Activated naive CD8-positive, alpha-beta T cell treated with anti-CD3 and anti-CD28 coated beads, Interleukin-2, amount 50 U/mL, for 16 hours (primary cell): ENCODE data around the gene NF1.
"Not testable (repeated sequence)": the region's sequence is repeated elsewhere in the genome, so short reads cannot be mapped to it uniquely, and the experiment has no call there.

Experiments used
- DNase-seq: peaks from one replicate; pipeline ENCODE4 v3.0.0-alpha.2; 2020; ENCODE audit warnings: low read depth, low spot score

The NF1 gene

DNA sequence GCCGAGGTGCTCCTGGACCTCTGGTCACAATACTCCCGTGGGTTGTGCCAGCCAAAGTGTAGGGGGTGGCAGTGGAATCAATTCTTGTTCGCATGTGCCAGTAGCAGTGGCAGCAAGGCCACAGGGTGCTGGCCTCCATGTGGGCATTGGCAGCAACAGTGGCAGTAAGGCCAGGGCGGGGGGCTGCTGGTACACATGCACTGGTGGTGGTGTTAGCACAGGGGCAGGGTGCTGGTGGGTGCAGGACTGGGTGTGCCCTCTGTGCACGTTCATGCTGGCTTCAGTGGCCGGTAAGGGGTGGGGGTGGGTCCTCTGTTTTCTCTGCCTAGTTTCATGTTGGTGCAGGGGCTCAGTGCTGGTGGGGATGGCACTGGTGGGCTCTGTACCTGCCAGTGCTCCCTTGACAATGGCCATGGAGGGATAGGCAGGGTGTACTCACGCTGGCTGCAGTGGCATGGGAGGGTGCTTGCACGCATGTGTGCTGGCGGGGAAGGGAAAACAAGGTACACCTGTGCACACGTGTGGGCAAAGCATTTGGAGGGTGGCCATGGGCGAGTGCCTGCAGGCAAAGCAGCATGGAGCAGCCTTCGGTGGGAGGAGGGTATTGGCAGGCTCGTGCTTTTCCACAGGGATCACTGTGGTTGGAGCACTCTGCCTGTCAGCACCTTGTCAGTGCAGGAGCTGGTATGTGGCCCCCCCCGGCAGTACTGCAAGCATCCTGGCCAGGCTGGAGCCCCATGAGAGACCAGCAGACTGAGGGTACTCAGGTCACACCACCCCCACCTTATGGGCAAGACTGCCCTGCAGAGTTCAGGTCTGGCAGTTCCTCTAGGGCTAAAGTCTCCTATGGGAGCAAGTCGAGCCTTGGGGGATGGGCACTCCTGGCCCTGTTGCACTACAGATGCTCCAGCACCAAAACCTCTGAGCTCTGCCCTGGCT lies 35.8 kb downstream of the NF1 start:
- DNase-seq = no peak

DNA sequence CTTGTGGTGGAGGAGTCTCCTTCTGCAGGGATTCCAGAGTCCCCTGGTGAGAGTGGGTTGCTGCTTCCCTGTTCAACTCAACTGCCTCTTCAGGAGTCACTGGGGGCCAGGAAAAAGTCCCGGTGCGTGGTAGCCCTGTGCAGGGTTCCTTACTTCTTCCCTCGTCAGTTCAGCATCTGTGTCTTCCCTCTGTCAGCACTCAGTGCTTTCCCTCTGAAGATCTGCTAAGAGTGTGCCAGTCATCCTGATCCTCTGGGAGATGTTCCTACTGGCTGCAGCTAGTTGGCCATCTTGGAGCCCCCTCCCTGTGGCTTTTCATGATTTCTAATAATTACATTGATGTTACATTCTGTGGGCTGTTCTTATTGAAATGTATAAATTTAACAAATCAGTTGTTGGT lies 36.5 kb downstream of the NF1 start:
- no peak for DNase-seq

DNA sequence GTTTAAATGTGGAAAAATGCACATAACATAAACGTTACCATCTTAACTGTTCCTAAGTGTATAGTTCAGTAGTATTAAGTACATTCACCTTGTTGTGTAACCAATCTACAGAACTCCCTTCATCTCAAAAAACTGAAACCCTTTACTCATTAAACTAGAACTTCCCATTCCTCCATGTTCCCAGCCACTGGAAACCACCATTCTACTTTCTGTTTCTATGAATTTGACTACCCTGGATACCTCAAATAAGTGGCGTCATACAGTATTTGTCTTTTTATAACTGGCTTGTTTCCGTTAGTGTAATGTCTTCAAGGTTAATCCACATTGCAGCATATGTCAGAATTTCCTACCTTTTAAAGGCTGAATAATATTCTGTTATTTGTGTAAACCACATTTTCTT lies 38.2 kb downstream of the NF1 start:
- no peak for DNase-seq

DNA sequence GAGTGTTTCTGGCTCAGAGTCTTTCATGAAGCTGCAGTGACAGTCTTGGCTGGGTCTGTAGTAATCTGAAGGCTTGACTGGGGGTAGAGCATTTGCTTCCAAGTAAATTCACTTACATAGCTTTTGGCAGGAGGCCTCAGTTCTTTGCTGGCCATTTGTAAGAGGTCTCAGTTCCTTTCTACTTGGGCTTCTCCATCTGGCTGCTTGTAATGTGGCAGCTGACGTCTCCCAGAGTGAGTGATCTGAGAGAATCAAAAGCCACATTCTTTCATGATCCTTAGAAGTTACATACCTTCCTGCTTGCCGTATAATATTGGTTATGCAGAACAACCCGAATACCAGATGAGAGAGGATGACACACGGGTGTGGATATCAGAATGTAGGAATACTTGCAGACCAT lies 39.8 kb downstream of the NF1 start:
- DNase-seq = no peak

DNA sequence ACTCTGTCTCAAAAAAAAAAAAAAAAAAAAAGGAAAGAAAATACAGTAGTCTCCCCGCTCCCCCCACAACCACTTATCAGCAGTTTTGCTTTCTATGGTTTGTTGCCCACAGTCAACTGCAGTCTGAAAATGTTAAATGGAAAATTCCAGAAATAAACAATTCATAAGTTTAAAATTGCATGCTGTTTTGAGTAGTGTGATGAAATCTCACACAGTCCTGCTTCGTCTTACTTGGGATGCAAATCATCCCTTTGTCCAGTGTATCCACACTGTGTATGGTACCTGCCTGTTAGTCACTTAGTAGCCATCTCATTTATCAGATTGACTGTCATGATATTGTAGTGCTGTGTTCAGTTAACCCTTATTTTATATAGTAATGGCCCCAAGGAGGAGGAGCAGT lies 41.5 kb downstream of the NF1 start:
- no peak for DNase-seq

DNA sequence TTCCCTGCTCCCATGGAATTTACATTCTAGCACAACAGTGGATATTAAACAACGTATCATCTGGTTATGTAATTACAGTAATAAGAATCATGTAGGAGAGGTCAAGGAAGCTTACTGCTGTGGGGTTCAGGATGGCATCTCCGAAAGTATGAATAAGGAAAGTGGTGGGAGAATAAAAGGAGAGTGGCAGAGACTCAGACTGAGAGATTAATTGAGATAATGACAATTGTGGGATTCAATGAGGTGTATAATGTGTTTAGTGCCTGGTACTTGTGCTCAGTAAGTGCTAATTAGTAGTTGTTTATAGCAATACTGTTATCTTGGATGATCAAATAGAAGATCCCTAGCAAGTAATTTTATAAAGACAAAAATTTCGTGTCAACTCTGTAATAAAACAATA lies 45.3 kb downstream of the NF1 start:
- DNase-seq = no peak

DNA sequence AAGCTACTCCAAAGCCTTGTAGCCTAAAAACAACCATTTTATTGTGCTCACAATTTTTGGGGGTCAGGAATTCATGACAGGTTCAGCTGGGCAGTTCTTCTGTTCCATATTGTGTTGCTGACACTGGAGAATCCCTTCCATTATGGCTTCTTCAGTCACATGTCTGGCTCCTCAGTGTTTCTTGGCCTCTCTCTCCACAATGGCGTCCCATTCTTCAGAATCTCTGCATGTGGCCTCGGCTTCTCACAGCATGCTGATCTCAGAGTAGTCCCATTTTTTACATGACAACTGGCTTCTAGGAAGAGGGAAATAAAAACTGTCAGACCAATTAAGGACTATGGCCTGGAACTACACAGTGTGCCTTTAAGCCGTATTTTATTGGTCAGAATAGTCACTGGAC lies 49.7 kb downstream of the NF1 start:
- DNase-seq = no peak

DNA sequence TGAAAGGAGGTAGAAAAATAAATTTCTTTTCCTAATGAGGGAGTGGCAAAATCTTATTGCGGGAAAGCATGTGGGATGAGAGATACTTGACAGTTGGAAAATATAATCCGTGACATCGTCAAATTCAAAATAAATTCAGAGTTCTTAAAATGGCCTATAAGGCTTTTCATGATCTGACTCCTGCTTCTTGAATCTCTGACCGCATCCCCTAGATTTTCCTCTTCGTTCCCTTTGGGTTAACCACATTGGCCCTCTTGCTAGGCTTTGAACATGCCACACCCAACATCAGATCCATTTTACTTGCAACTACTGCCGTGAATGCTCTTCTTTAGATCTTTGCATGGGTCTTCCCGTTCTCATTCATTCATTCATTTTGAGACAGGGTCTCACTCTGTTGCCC lies 50.1 kb downstream of the NF1 start:
- DNase-seq = no peak

DNA sequence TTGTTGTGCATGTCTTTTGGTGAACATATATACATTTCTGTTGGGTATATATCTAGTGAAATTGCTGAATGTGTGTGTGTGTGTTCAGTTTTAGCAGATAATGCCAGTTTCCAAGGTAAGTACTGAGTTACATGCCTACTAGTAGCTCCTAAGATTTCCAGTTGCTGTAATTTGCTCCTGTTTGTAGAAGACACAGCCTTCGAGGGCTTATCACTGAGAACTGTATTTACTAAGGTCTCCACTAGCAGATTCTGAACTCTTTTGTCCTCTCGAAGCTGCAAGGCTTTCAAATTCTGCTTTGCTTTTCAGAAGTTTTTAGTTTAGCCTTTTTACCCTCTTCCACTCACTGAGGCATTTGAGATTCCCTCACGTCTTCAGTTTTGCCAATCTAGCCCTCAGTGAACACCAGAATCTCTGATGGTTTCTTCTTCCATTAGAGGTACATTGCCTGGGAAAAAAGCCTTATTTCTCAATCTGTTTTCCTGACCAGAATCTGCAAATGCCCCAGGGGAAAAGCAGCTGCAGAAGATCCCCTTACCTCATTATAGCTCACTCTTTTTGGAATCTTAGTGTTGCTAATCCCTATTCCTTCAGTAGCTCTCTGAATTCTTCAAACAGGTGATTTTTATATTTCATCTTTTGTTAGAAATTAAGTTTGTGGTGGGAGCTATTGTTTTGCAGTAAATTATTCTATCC lies 52.9 kb downstream of the NF1 start:
- no peak for DNase-seq

DNA sequence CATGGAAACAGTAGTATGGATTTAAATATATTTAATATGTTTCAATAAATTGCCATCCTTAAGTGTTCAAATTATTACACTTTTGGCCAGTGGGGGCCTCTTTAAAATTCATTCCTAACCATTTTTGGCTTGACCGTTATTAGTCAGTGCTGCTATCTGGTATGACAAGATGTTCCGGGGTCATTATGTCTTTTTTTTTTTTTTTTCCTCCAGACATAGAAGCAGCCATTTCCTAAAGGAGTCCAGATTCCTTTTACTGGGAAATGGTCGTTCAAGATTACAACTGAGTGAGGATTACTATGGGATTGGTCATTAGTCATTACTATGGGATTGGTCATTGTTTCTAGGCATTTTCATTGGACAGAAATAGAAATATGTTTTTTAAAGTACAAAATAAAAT lies 53.4 kb downstream of the NF1 start:
- DNase-seq = no peak

DNA sequence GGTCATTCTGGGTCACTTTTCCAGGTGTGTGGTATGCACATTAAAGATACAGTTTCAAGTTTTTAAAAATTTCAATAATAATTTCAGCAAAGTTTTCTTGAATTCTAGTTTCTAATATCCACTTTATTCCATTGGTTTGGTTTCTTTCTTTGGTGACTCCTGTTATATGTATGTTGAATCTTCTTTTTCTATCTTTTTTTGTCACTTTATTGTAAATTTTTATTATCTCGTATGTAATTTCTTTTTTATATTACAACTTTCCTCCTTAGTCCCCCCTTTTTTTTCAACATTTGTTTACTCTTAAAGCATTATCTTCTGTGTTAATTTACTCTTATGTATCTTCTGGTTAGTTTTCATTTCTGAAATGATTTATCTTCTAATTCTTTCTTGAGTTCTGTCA lies 57.5 kb downstream of the NF1 start:
- no peak for DNase-seq

DNA sequence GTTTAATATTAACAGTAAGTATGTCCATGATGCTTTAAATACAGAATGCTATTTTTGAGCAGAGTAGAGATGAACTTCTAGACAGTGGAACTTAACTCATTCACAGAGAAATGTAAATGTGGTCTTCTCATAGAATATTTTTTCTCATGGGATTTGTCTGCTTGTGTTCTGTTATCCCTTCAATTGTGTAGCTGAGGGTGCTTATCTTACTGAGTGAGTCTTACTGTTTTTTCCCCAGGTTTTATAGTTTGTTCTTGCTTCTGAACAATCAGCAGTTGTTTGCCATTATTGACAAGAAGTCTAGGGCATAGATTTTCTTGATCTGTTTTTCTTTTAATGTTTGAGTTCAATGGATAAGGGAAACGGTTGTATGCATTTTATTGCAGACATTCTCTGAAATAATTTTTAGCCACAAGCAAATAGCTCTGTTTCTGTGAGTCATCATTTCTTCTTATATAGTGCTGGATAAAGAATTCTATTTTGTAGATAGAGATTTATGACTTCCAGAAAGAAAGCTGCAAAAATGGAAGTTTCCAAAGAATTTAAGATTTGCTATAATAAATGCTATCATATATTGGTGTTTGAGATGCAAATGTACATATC lies 60.5 kb downstream of the NF1 start:
- no peak for DNase-seq

DNA sequence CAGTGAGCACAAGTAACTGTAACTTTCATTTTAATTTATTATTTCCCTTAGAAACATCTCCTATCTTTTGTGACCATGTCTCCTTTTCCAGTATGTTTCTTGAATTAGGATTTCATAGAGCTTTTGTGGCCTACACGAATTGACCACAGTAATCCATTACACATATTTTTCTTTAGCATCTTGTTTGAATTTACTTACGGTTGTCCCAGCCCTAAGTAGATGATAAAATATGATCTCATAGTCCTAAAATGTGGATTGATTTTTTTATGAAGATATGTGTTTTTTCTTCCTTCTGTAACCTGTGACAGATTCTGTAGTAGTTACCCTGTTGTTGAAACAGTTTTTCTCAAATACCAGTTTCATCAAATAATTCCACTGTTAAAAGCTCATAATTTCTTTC lies 61.5 kb downstream of the NF1 start:
- DNase-seq = no peak

DNA sequence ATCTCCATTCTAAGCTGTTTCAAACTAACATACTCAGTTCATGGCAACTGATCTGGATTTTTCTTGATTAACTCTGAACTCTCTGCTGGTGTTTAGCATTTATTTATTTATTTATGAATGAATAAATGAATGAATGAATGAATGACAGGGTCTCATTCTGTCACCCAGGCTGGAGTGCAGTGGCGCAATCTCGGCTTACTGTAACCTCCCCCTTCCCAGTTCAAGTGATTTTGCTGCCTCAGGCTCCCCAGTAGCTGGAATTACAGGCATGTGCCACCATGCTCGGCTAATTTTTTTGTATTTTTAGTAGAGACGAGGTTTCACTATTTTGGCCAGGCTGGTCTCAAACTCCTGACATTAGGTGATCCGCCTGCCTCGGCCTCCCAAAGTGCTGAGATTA lies 62.1 kb downstream of the NF1 start:
- not testable (repeated sequence) for DNase-seq

DNA sequence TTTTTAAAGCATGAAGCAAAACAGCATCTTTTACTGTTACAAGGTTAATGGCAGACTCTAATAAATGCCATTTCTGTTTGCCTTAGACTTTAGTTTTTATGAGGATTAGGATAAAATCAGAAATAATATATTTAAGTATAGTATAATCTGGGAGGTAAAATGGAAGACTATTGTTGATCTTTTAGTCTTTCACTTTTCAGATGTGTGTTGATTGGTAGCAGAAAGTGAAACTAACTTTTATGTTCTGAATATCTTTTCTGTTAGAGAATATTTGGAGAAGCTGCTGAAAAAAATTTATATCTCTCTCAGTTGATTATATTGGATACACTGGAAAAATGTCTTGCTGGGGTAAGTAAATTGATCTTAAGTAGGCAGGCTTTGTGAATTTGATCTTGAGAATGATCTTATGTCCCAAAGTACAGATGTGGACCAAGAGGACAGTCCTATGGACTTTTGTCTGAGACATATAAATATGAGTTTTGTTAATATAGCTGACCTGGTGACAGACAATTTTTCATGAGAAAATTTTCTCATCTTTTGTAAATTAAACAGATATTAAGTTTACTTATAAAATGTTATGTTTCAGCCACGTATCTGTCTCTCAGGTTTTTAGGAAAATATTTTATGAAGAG lies 64.1 kb downstream of the NF1 start:
- DNase-seq = no peak

DNA sequence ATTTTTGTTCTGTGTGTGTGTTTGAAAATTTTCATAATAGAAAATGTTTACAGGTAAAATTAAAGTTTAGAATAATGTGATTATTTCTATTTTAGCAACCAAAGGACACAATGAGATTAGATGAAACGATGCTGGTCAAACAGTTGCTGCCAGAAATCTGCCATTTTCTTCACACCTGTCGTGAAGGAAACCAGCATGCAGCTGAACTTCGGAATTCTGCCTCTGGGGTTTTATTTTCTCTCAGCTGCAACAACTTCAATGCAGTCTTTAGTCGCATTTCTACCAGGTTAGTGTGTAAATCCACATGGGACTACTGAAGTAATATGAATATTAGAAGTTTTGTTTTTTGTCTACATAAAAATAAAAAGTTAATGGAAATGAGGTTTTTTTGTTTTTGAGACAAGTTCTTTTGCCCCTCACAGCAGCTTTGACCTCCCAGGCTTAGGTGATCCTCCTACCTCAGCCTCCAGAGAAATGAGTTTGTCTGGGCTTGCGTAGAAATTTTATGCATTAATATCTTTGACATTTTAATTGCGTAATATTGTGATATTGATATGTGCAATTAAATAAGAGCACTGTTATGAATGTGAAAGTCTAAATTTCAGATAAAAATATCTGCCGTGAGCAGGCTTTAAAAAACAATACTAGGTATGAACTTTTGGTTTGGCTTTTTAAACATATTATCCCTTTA lies 68.5 kb downstream of the NF1 start:
- DNase-seq = no peak

DNA sequence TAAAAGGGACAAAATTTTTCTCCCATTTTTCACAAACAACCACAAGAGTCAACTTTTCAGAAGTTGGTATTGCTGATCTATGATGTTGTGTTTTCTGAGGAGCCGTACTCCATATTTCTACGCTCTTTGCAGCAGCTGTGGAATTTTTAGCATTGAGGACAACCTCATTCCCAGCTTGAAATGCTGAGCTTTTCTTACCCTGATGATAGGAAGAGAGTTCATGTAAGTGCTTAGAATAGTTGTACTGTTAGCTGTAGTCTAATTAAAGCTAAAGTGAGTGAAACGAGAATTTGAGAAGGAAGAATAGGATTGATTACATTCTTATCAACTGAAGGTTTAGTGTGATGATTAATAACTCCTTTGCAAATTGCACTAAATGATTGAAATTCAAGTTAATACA lies 72.3 kb downstream of the NF1 start:
- DNase-seq = no peak

DNA sequence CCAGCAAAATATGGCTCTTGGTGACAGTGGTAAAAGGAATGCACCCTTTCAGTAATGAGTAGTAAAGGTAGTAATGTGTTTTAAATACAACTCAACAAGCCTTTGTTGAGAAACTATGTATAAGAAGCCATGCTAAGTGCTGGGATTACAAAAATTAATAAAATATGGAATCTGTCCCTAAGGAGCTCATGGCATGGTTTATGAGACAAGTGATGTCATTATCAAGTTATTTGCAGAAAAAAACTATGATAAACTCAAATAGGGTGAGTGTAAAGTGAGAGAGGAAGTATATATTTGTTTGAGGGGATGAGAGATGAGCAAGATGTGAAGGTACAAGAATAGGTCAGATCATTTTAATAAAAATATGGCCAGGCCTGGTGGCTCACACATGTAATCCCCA lies 76.9 kb downstream of the NF1 start:
- no peak for DNase-seq

DNA sequence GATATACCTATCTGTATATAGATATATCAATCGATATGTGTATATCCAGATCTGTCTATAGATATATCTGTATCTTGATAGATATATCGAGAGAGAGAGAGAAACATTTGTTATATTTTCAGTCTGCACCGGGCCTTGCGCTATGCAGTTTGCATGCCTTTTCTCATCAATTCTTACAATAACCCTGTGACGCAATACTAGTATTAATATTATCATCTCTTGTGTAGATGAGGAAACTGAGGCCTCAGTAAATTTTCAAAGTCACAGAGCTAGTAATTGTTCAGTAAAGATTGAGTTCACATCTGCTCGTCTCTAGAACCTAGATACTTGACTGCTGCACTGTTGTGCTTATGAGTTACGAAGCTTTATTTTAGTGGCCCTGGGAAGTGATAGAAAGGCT lies 77.6 kb downstream of the NF1 start:
- no peak for DNase-seq

DNA sequence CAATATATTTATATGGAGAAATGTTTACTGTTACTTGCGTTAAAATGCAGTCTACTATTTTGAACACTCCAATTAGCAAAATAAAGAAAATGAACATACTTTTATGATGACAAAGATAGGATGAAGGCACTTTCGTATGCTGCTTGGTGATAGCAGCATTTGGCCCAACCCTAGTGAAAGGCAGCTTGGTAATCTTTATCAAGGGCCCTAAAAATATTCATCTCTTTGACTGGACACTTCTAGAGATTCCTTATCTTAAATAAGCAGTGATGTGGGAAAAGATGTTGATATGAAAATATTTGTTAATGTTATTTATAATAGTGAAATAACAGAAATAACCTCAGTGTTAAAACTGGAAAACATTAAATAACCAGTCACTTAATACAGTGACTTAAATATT lies 79.4 kb downstream of the NF1 start:
- DNase-seq = no peak

DNA sequence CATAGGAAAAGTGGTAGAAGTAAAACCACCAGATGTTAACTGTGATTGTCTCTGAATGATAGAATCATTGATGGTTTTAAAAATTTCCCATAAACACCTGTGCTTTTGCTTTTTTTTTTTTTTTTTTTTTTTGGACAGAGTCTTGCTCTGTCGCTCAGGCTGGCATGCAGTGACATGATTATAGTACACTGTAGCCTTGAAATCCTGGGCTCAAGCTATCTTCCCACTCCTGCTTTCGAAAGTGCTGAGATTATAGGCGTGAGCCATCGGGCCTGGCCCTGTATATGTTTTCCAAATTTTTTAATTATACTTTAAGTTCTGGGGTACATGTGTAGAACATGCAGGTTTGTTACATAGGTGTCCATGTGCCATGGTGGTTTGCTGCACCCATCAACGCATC lies 80.5 kb downstream of the NF1 start:
- DNase-seq = no peak

DNA sequence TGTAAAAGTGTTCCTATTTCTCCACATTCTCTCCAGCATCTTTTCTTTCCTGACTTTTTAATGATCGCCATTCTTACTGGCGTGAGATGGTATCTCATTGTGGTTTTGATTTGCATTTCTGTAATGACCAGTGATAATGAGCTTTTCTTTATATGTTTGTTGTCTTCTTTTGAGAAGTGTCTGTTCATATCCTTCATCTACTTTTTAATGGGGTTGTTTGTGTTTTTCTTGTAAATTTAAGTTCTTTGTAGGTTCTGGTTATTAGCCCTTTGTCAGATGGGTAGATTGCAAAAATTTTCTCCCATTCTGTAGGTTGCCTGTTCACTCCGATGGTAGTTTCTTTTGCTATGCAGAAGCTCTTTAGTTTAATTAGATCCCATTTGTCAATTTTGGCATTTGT lies 81.4 kb downstream of the NF1 start:
- not testable (repeated sequence) for DNase-seq
